22Rv1 (cell line): ENCODE data around the gene KCTD19.
A peak's percentile ranks its signal among the peaks of the same experiment; 100 is the strongest.

Source experiments
- H3K27ac ChIP-seq: fragments of 450-650 bp; 2 replicates; pipeline ENCODE4 v1.5.1; 2017
- CTCF ChIP-seq: fragments of 450-650 bp; IDR thresholded peaks from 2 replicates; pipeline ENCODE4 v1.5.1; 2017; ENCODE audit warnings: mild to moderate bottlenecking
- ZFX ChIP-seq: fragments of 450-650 bp; IDR thresholded peaks from 2 replicates; pipeline ENCODE4 v1.6.1; 2017; ENCODE audit warnings: antibody characterized with exemption, borderline replicate concordance

Gene KCTD19

GRCh38 chr16:67339453-67339852, 12.9 kb upstream of the KCTD19 start:
- H3K27ac ChIP-seq: no peak overlapping the region
- no peak for TF ChIP-seq ZFX
- peak; percentile 18; the same call in 1 of the 2 replicates for TF ChIP-seq CTCF

- no peak for TF ChIP-seq ZFX
- TF ChIP-seq CTCF: no peak
Observed at GRCh38 chr16:67336648-67337047, 10.1 kb upstream of the KCTD19 start.

GRCh38 chr16:67336116-67336515, 9.6 kb upstream of the KCTD19 start:
- TF ChIP-seq ZFX: no peak
- no peak for TF ChIP-seq CTCF

More at GRCh38 chr16:67336648-67337047, 10.1 kb upstream of the KCTD19 start:
- H3K27ac ChIP-seq: peak overlapping the region; percentile 75

DNA sequence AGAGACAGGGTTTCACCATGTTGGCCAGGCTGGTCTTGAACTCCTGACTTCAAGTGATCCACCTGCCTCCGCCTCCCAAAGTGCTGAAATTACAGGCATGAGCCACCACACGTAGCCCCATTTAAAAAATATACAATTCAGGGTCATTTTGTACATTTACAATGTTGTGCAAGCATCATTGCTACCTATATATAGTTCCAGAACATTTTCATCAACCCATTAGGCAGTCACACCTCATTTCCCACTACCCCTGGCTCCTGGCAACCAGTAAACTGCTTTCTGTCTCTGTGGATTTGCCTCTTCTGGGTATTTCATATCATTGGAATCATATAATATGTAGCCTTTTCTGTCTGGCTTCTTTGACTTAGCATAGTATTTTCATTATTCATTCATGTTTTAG, 6.8 kb upstream of the KCTD19 start:
- no peak overlapping the region for H3K27ac ChIP-seq
- TF ChIP-seq ZFX (no peak), CTCF (no peak)

More at GRCh38 chr16:67336116-67336515, 9.6 kb upstream of the KCTD19 start:
- peak overlapping the region; percentile 75 for H3K27ac ChIP-seq

DNA sequence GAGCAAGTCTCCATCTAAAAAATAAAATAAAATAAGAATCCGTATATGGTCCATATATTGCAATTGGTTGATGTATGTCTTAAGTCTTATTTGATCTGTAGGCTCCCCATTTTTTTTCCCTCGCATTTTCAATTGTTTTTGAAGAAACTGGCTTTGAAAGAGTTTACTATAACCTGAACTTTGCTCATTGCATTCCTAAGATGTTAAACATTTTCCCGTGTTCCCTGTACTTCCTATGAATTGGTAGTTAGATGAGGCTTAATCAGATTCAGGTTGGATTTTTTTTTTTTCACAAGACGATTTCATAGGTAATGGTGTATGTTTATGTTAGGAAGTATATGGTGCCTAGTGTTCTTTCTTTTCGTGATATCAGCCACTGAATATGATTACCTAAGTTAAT, 3.4 kb upstream of the KCTD19 start:
- H3K27ac ChIP-seq: no peak overlapping the region
- TF ChIP-seq ZFX (no peak), CTCF (no peak)

GRCh38 chr16:67327743-67328142, 1.2 kb upstream of the KCTD19 start:
- TF ChIP-seq CTCF (no peak), ZFX (no peak)
- no peak overlapping the region for H3K27ac ChIP-seq

DNA sequence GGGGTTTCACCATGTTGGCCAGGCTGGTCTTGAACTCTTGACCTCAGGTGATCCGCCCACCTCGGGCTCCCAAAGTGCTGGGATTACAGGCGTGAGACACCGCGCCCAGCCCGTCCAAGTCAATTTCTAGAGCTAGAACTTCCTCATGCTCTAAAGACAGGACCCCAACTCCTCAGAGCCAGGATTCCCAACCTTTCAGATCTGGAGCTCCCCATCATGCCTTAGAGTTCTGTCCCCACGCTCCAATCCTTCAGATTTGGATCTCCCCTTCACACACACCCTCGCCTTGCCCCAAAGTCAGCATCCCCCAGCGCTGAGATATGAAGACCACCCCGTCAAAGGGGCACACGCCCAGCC, 448 bp downstream of the KCTD19 start:
- TF ChIP-seq ZFX (no peak), CTCF (no peak)
- H3K27ac ChIP-seq: no peak overlapping the region
